CD14-positive monocyte (primary cell): ENCODE results near the gene TOMM6. TPM values are rescaled to one million over a fixed set of nuclear protein-coding genes. Genes with fewer than 3 reads are reported as not detected.

ENCODE experiments used
- DNase-seq, 3 donors: peaks; one replicate each; pipeline ENCODE4 v3.0.0-alpha.2; 2011 to 2022
- H2AFZ ChIP-seq: 2 replicates; pipeline ENCODE4 v1.6.0; 2012; ENCODE audit warnings: mild to moderate bottlenecking, low read depth, low read length, inconsistent platforms; ENCODE audit not compliant: insufficient read depth, poor library complexity, severe bottlenecking
- H3K27ac ChIP-seq, 2 donors: 1 replicate in 1 of 2; 2 replicates in 1 of 2; pipeline ENCODE4 v1.5.1; 2012 to 2013; ENCODE audit warnings: low read length in 2 of 2, control low read depth in 1 of 2, inconsistent platforms in 1 of 2, low read depth in 1 of 2, mild to moderate bottlenecking in 1 of 2
- H3K27me3 ChIP-seq, 2 donors: one replicate each; pipeline versions ENCODE4 v1.6.0 to v1.6.1; 2011 to 2013; ENCODE audit warnings: low read length in 2 of 2; ENCODE audit not compliant: control insufficient read depth in 2 of 2, insufficient read depth in 2 of 2
- H3K36me3 ChIP-seq, 2 donors: replicated peaks in 1 of 2; 1 replicate in 1 of 2; 2 replicates in 1 of 2; pipeline versions ENCODE4 v1.5.1 to v1.6.1; 2012 to 2013; ENCODE audit warnings: low read length in 2 of 2, control low read depth in 1 of 2, inconsistent platforms in 1 of 2, mild to moderate bottlenecking in 1 of 2; ENCODE audit not compliant: insufficient read depth in 2 of 2, control insufficient read depth in 1 of 2
- H3K4me1 ChIP-seq, 2 donors: 1 replicate in 1 of 2; 2 replicates in 1 of 2; pipeline versions ENCODE4 v1.5.1 to v1.6.1; 2012 to 2013; ENCODE audit warnings: low read length in 2 of 2, control low read depth in 1 of 2, inconsistent platforms in 1 of 2, mild to moderate bottlenecking in 1 of 2, moderate library complexity in 1 of 2; ENCODE audit not compliant: insufficient read depth in 2 of 2, control insufficient read depth in 1 of 2
- H3K4me2 ChIP-seq: replicated peaks from 2 replicates; pipeline ENCODE3; 2012; ENCODE audit warnings: low read length, moderate library complexity, mild to moderate bottlenecking; ENCODE audit not compliant: poor library complexity, severe bottlenecking; ENCODE audit errors: extremely low read depth
- H3K4me3 ChIP-seq, 3 experiments: fragments of 200-600 bp in 1 of 3; sonication (generic) in 1 of 3; replicated peaks in 1 of 3; 1 replicate in 2 of 3; 2 replicates in 1 of 3; pipeline ENCODE4 v1.5.1; 2011 to 2013; ENCODE audit warnings: low read length in 3 of 3, mild to moderate bottlenecking in 3 of 3, control low read depth in 2 of 3, low read depth in 2 of 3, inconsistent platforms in 1 of 3, moderate library complexity in 1 of 3
- H3K79me2 ChIP-seq: 2 replicates; pipeline ENCODE4 v1.6.0; 2012; ENCODE audit warnings: mild to moderate bottlenecking, control low read depth, inconsistent platforms, low read length, moderate library complexity; ENCODE audit not compliant: insufficient read depth
- H3K9ac ChIP-seq: 2 replicates; pipeline ENCODE4 v1.6.0; 2017; ENCODE audit warnings: low read length, mild to moderate bottlenecking; ENCODE audit not compliant: insufficient read depth, poor library complexity, severe bottlenecking
- H3K9me3 ChIP-seq, 2 donors: replicated peaks in 1 of 2; 1 replicate in 1 of 2; 2 replicates in 1 of 2; pipeline versions ENCODE4 v1.5.1 to v1.6.1; 2012 to 2013; ENCODE audit warnings: low read length in 2 of 2, control low read depth in 1 of 2; ENCODE audit not compliant: control insufficient read depth in 1 of 2, insufficient read depth in 1 of 2
- H4K20me1 ChIP-seq: 2 replicates; pipeline ENCODE4 v1.6.0; 2012; ENCODE audit warnings: mild to moderate bottlenecking, low read length, control low read depth, moderate library complexity; ENCODE audit not compliant: insufficient read depth
- H3K27ac Mint-ChIP-seq, 7 donors: one replicate each; pipeline ENCODE4 v1.8.0; 2020; ENCODE audit warnings: mild to moderate bottlenecking in 7 of 7, mixed read lengths in 7 of 7, moderate library complexity in 6 of 7, inconsistent platforms in 2 of 7
- H3K27me3 Mint-ChIP-seq, 3 donors: one replicate each; pipeline ENCODE4 v1.8.0; 2021 to 2022; ENCODE audit warnings: low read depth in 3 of 3, mild to moderate bottlenecking in 3 of 3, mixed read lengths in 3 of 3, moderate library complexity in 3 of 3, inconsistent platforms in 1 of 3
- H3K36me3 Mint-ChIP-seq, 2 donors: one replicate each; pipeline ENCODE4 v1.8.0; 2020; ENCODE audit warnings: mixed read lengths in 2 of 2, inconsistent platforms in 1 of 2, mild to moderate bottlenecking in 1 of 2
- H3K4me1 Mint-ChIP-seq: one replicate; pipeline ENCODE4 v1.8.0; 2020; ENCODE audit warnings: mild to moderate bottlenecking, mixed read lengths
- H3K4me3 Mint-ChIP-seq, 2 donors: one replicate each; pipeline ENCODE4 v1.8.0; 2020; ENCODE audit warnings: mild to moderate bottlenecking in 2 of 2, mixed read lengths in 2 of 2, moderate library complexity in 1 of 2
- H3K9me3 Mint-ChIP-seq, 7 donors: one replicate each; pipeline ENCODE4 v1.8.0; 2020 to 2022; ENCODE audit warnings: mixed read lengths in 7 of 7, mild to moderate bottlenecking in 6 of 7, moderate library complexity in 6 of 7, inconsistent platforms in 2 of 7
- CTCF ChIP-seq: fragments of 200-600 bp; IDR thresholded peaks from one replicate; pipeline ENCODE4 v1.8.0; 2022; ENCODE audit warnings: antibody characterized with exemption, mild to moderate bottlenecking
- WGBS: methylation state at CpG from one replicate; pipeline ENCODE4 v1.1.5; 2013; ENCODE audit warnings: missing lambda C conversion rate; ENCODE audit not compliant: insufficient coverage; 5-methylcytosine and 5-hydroxymethylcytosine counted together
- intact Hi-C, 2 donors: fragments of 100-400 bp; cut with micrococcal nuclease; formaldehyde crosslinking; loops; one replicate each; pipeline versions ENCODE4 v1.15.0 to v1.15.1; 2023
- polyA plus RNA-seq, 3 donors: library from polyadenylated mRNA; depleted of rRNA in 1 of 3; unstranded in 2 of 3; stranded (reverse) in 1 of 3; fragments of 300-500 nt in 2 of 3; fragments of >200 nt in 1 of 3; fragmentation: Illumina TruSeq in 2 of 3; gene quantifications; 1 replicate in 2 of 3; 2 replicates in 1 of 3; pipeline ENCODE4 v1.2.3, GENCODE V29; 2012 to 2021

The TOMM6 gene
- polyA plus RNA-seq, 3 donors: 271 to 382 (median 343) TPM

- H3K4me3 ChIP-seq: peak overlapping the region in 1 of 3 experiments; percentile 99
- intact Hi-C loops: loop anchor here (5.0 to 10.0 kb wide), 7 partner anchors 47 to 430 kb away; partner anchors contain the start of genes USP49 (in 2 of the 2), BYSL (in 1 of the 2), MED20 (in 1 of the 2) and MRPS10 (in 1 of the 2)
- Mint-ChIP-seq H3K9me3 (no peaks in the 10 kb centered on the region), H3K27me3 (peaks cover 3 to 13% (median 8%) of the 10 kb centered on the region in 3 donors), H3K4me3 (peak overlapping the region; percentile 36 to 42), H3K4me1 (peaks cover 47% of the 10 kb centered on the region), H3K27ac (peak overlapping the region; percentile 76 to 88 (median 82)), H3K36me3 (peaks cover 8 to 9% of the 10 kb centered on the region in 2 donors)
- DNase-seq: peak; percentile 63 to 84 (median 82)
- no peak for TF ChIP-seq CTCF
- WGBS: 100% methylated on average over 1 of the region's 5 CpGs
- no peak overlapping the region for H3K9ac ChIP-seq
- H3K4me1 ChIP-seq: peaks cover 41 to 78% of the 10 kb centered on the region in 2 donors
- H3K36me3 ChIP-seq: peaks cover 7 to 8% of the 10 kb centered on the region in 2 donors
- H4K20me1 ChIP-seq: peaks cover 18% of the 10 kb centered on the region
- H2AFZ ChIP-seq: no peak overlapping the region
- H3K4me2 ChIP-seq: peak overlapping the region; percentile 95
- H3K9me3 ChIP-seq: no peaks in the 10 kb centered on the region
- peaks cover 0 to 3% of the 10 kb centered on the region in 2 donors for H3K27me3 ChIP-seq
- H3K79me2 ChIP-seq: peaks cover 20% of the 10 kb centered on the region
- peak overlapping the region; percentile 26 to 58 for H3K27ac ChIP-seq
Observed at GRCh38 chr6:41784581-41785171, 2.8 kb upstream of the TOMM6 start.

- Histone ChIP-seq H3K9ac (no peak overlapping the region), H2AFZ (no peak overlapping the region), H3K9me3 (no peaks in the 10 kb centered on the region), H3K27me3 (peaks cover 0 to 3% of the 10 kb centered on the region in 2 donors), H3K27ac (no peak overlapping the region), H3K36me3 (peaks cover 12 to 14% of the 10 kb centered on the region in 2 donors), H3K4me2 (peak overlapping the region; percentile 95), H3K4me3 (peak overlapping the region in 1 of 3 experiments; percentile 99), H3K4me1 (peaks cover 41 to 76% of the 10 kb centered on the region in 2 donors), H4K20me1 (peaks cover 18% of the 10 kb centered on the region), H3K79me2 (peaks cover 23% of the 10 kb centered on the region)
- 98% methylated on average over 6 of the region's 11 CpGs for WGBS
- TF ChIP-seq CTCF: no peak
- Mint-ChIP-seq H3K4me1 (peaks cover 46% of the 10 kb centered on the region), H3K9me3 (no peaks in the 10 kb centered on the region), H3K27me3 (peaks cover 3 to 13% (median 8%) of the 10 kb centered on the region in 3 donors), H3K36me3 (peaks cover 14 to 15% of the 10 kb centered on the region in 2 donors), H3K27ac (peak overlapping the region in 4 of 7 donors; percentile 42 to 84 (median 77)), H3K4me3 (peak overlapping the region; percentile 31 to 41)
- intact Hi-C loops: loop anchor here (5.0 to 10.0 kb wide), 5 partner anchors 110 to 430 kb away; partner anchors contain the start of genes USP49 (in 2 of the 2), BYSL (in 1 of the 2), MED20 (in 1 of the 2) and MRPS10 (in 1 of the 2)
- DNase-seq: no peak
Observed at GRCh38 chr6:41785254-41785653, 2.2 kb upstream of the TOMM6 start.
